ENCODE data around the gene DCLRE1C.

- no peak for TF ChIP-seq CTCF (IDR thresholded peaks at IDR 0.05; ENCODE audit: poor library complexity)
- no peak for TF ChIP-seq EZH2 (IDR thresholded peaks at IDR 0.05; ENCODE audit: borderline replicate concordance)
- TF ChIP-seq EZH2phosphoT487 (IDR thresholded peaks at IDR 0.05; ENCODE audit: low read depth, severe bottlenecking, unreplicated experiment): no peak
These were observed 98.4 kb downstream of the DCLRE1C start for GRCh38 chr10:14855453-14855852.
